Panc1 (cell line): ENCODE results near the gene GCH1. TPM values are rescaled to one million over a fixed set of nuclear protein-coding genes. Genes with fewer than 3 reads are reported as not detected.

Experiments
- ATAC-seq: fragments of 200-7000 bp; cut with Tn5 transposase; 2 replicates; pipeline ENCODE4 v1.9.1; 2020; ENCODE audit warnings: mild to moderate bottlenecking, moderate library complexity
- BruUV-seq: library from RNA; stranded (reverse); fragments of 400-500 nt; replicated peaks from 2 replicates; lab custom pipeline; 2021; lab: Mats Ljungman, UMichigan
- CTCF ChIA-PET: fragments of 300-600 bp; sonication (Branson Sonifier 250); formaldehyde crosslinking; loops from one replicate; lab custom pipeline; 2022; ENCODE audit warnings: antibody characterized with exemption; lab: Charles Lee
- POLR2A ChIA-PET: fragments of 300-600 bp; sonication (Branson Sonifier 250); formaldehyde crosslinking; loops from one replicate; lab custom pipeline; 2022; ENCODE audit warnings: antibody characterized with exemption; lab: Charles Lee
- DNase-seq: peaks from one replicate; pipeline ENCODE4 v3.0.0-alpha.2; 2010; ENCODE audit warnings: low read depth, low spot score
- H3K27ac ChIP-seq: 2 replicates; pipeline ENCODE4 v1.5.1; 2011; ENCODE audit warnings: mild to moderate bottlenecking, low read length, inconsistent platforms
- H3K27me3 ChIP-seq: fragments of 200-500 bp; sonication (Bioruptor generic); 2 replicates; pipeline ENCODE4 v1.6.0; 2014; ENCODE audit warnings: low read length, inconsistent platforms; ENCODE audit not compliant: control insufficient read depth, insufficient read depth
- H3K36me3 ChIP-seq: fragments of 200-500 bp; sonication (Bioruptor generic); 2 replicates; pipeline ENCODE4 v1.5.1; 2014; ENCODE audit warnings: inconsistent platforms, mild to moderate bottlenecking, low read length, moderate library complexity; ENCODE audit not compliant: control insufficient read depth, insufficient read depth
- H3K4me1 ChIP-seq: 2 replicates; pipeline ENCODE4 v1.5.1; 2011; ENCODE audit warnings: inconsistent platforms, mild to moderate bottlenecking, low read length, moderate library complexity; ENCODE audit not compliant: control insufficient read depth, insufficient read depth
- H3K4me3 ChIP-seq, 2 experiments: 2 replicates each; pipeline ENCODE4 v1.5.1; 2011 to 2012; ENCODE audit warnings: low read depth in 2 of 2, low read length in 2 of 2, mild to moderate bottlenecking in 2 of 2, inconsistent platforms in 1 of 2, moderate library complexity in 1 of 2
- H3K9me3 ChIP-seq: fragments of 200-500 bp; sonication (Bioruptor generic); 2 replicates; pipeline ENCODE4 v1.5.1; 2014; ENCODE audit warnings: low read depth, mild to moderate bottlenecking, inconsistent platforms, low read length, moderate library complexity; ENCODE audit not compliant: control insufficient read depth, insufficient read depth
- POLR2AphosphoS5 ChIP-seq: IDR thresholded peaks from 2 replicates; pipeline ENCODE4 v1.6.1; 2012; ENCODE audit warnings: mild to moderate bottlenecking, low read depth, low read length, moderate library complexity
- SIN3A ChIP-seq: IDR thresholded peaks from 2 replicates; pipeline ENCODE4 v1.6.1; 2012; ENCODE audit warnings: low read depth, mild to moderate bottlenecking, low read length, moderate library complexity, borderline replicate concordance; ENCODE audit not compliant: insufficient read depth
- TCF7L2 ChIP-seq: IDR thresholded peaks from 2 replicates; pipeline ENCODE4 v1.6.1; 2011; ENCODE audit warnings: mild to moderate bottlenecking, low read depth, low read length, inconsistent platforms
- in situ Hi-C: cut with HindIII; loops from 2 replicates; pipeline ENCODE4 v1.10.0; 2016; ENCODE audit warnings: low sequenced_read_pairs, low pct_unique_long_range_greater_than_20kb
- intact Hi-C: fragments of 100-400 bp; cut with micrococcal nuclease; formaldehyde crosslinking; loops from one replicate; pipeline ENCODE4 v1.10.0; 2022; ENCODE audit not compliant: unreplicated experiment
- total RNA-seq: library from RNA; stranded (reverse); gene quantifications from one replicate; pipeline ENCODE4 v1.2.1, GENCODE V29; 2021; ENCODE audit not compliant: unreplicated experiment
- TF ChIP-seq, protein P1 (sequence below): fragments of 450-650 bp; IDR thresholded peaks from 2 replicates; pipeline ENCODE4 v1.5.1; 2017; ENCODE audit warnings: mild to moderate bottlenecking
- TF ChIP-seq, protein P2 (sequence below), 2 experiments: IDR thresholded peaks; 2 replicates each; pipeline ENCODE4 v1.6.1; 2011 to 2012; ENCODE audit warnings: low read depth in 2 of 2, control low read depth in 1 of 2, low read length in 1 of 2, mild to moderate bottlenecking in 1 of 2, moderate library complexity in 1 of 2; ENCODE audit not compliant: insufficient read depth in 1 of 2

Gene GCH1
- total RNA-seq, 1 experiment from 2014 or later = 3.6 TPM

GRCh38 chr14:54929556-54929955 is 26.9 kb upstream of the GCH1 start:
- intact Hi-C loops (no loop called here), in situ Hi-C loops (no loop called here)
- BruUV-seq = no TSS peak
- Histone ChIP-seq H3K36me3 (no peaks in the 10 kb centered on the region), H3K4me1 (no peaks in the 10 kb centered on the region), H3K27me3 (no peaks in the 10 kb centered on the region), H3K9me3 (no peaks in the 10 kb centered on the region), H3K4me3 (no peak overlapping the region), H3K27ac (no peak overlapping the region)
- no peak for ATAC-seq
- ChIA-PET POLR2A (no interaction called here), CTCF (no interaction called here)
- TF ChIP-seq TCF7L2 (no peak), SIN3A (no peak), POLR2AphosphoS5 (no peak)
- TF ChIP-seq, protein P1, sequence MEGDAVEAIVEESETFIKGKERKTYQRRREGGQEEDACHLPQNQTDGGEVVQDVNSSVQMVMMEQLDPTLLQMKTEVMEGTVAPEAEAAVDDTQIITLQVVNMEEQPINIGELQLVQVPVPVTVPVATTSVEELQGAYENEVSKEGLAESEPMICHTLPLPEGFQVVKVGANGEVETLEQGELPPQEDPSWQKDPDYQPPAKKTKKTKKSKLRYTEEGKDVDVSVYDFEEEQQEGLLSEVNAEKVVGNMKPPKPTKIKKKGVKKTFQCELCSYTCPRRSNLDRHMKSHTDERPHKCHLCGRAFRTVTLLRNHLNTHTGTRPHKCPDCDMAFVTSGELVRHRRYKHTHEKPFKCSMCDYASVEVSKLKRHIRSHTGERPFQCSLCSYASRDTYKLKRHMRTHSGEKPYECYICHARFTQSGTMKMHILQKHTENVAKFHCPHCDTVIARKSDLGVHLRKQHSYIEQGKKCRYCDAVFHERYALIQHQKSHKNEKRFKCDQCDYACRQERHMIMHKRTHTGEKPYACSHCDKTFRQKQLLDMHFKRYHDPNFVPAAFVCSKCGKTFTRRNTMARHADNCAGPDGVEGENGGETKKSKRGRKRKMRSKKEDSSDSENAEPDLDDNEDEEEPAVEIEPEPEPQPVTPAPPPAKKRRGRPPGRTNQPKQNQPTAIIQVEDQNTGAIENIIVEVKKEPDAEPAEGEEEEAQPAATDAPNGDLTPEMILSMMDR = no peak
- TF ChIP-seq, protein P2, sequence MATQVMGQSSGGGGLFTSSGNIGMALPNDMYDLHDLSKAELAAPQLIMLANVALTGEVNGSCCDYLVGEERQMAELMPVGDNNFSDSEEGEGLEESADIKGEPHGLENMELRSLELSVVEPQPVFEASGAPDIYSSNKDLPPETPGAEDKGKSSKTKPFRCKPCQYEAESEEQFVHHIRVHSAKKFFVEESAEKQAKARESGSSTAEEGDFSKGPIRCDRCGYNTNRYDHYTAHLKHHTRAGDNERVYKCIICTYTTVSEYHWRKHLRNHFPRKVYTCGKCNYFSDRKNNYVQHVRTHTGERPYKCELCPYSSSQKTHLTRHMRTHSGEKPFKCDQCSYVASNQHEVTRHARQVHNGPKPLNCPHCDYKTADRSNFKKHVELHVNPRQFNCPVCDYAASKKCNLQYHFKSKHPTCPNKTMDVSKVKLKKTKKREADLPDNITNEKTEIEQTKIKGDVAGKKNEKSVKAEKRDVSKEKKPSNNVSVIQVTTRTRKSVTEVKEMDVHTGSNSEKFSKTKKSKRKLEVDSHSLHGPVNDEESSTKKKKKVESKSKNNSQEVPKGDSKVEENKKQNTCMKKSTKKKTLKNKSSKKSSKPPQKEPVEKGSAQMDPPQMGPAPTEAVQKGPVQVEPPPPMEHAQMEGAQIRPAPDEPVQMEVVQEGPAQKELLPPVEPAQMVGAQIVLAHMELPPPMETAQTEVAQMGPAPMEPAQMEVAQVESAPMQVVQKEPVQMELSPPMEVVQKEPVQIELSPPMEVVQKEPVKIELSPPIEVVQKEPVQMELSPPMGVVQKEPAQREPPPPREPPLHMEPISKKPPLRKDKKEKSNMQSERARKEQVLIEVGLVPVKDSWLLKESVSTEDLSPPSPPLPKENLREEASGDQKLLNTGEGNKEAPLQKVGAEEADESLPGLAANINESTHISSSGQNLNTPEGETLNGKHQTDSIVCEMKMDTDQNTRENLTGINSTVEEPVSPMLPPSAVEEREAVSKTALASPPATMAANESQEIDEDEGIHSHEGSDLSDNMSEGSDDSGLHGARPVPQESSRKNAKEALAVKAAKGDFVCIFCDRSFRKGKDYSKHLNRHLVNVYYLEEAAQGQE (IDR thresholded peaks at IDR 0.05; ENCODE audit: insufficient read depth in 1 of 2, low read depth in 2 of 2, low read length in 1 of 2) = no peak
- DNase-seq = no peak

- H3K4me1 ChIP-seq = no peaks in the 10 kb centered on the region
- no peak for ATAC-seq
- TF ChIP-seq SIN3A = no peak
- TF ChIP-seq, protein P2 (IDR thresholded peaks at IDR 0.05; ENCODE audit: insufficient read depth in 1 of 2, low read depth in 2 of 2, low read length in 1 of 2) = no peak
- TF ChIP-seq POLR2AphosphoS5 = no peak
- TF ChIP-seq TCF7L2 = no peak
Measured at GRCh38 chr14:54928216-54928615, 25.6 kb upstream of the GCH1 start.

More at GRCh38 chr14:54928216-54928615, 25.6 kb upstream of the GCH1 start:
- no peaks in the 10 kb centered on the region for H3K36me3 ChIP-seq
- H3K27ac ChIP-seq = no peak overlapping the region
- no peaks in the 10 kb centered on the region for H3K9me3 ChIP-seq
- CTCF ChIA-PET = no interaction called here
- H3K4me3 ChIP-seq = no peak overlapping the region
- intact Hi-C loops = no loop called here
- BruUV-seq = no TSS peak
- DNase-seq = no peak
- H3K27me3 ChIP-seq = no peaks in the 10 kb centered on the region
- in situ Hi-C loops = no loop called here
- POLR2A ChIA-PET = no interaction called here
